HEK293 (cell line): ENCODE data around the gene TMEM19.
A peak's percentile ranks its signal among the peaks of the same experiment; 100 is the strongest.

Source experiments
- CTCF ChIA-PET: fragments of 350-600 bp; formaldehyde crosslinking; extraction: SDS; loops from one replicate; lab custom pipeline; 2021; ENCODE audit warnings: antibody characterized with exemption; lab: Yijun Ruan, JAX
- POLR2A ChIA-PET: fragments of 300-600 bp; formaldehyde crosslinking; extraction: SDS; loops from one replicate; lab custom pipeline; 2020; ENCODE audit warnings: antibody characterized with exemption, inconsistent platforms; lab: Yijun Ruan, JAX
- H3K27ac ChIP-seq: fragments of 200-500 bp; sonication (Bioruptor generic); 2 replicates; pipeline ENCODE4 v1.5.1; 2014; ENCODE audit warnings: low read depth, low read length, control low read depth, inconsistent platforms; ENCODE audit errors: extremely low read depth
- H3K36me3 ChIP-seq, 2 experiments: fragments of 200-500 bp in 1 of 2; sonication (Bioruptor generic) in 1 of 2; 1 replicate in 1 of 2; 2 replicates in 1 of 2; pipeline ENCODE4 v1.5.1; 2014 to 2017; ENCODE audit warnings: inconsistent platforms in 2 of 2, low read length in 2 of 2; ENCODE audit not compliant: control insufficient read depth in 2 of 2, insufficient read depth in 1 of 2
- H3K4me1 ChIP-seq: fragments of 200-500 bp; sonication (Bioruptor generic); 2 replicates; pipeline ENCODE4 v1.5.1; 2014; ENCODE audit warnings: mild to moderate bottlenecking, low read length, inconsistent platforms; ENCODE audit not compliant: control insufficient read depth, insufficient read depth
- H3K4me3 ChIP-seq: 2 replicates; pipeline ENCODE4 v1.5.1; 2011; ENCODE audit warnings: low read depth, mild to moderate bottlenecking, control low read depth, low read length, moderate library complexity
- H3K9me3 ChIP-seq: fragments of 200-500 bp; sonication (Bioruptor generic); 2 replicates; pipeline ENCODE4 v1.5.1; 2014; ENCODE audit warnings: low read depth, low read length, inconsistent platforms; ENCODE audit not compliant: control insufficient read depth, insufficient read depth
- KLF16 ChIP-seq: fragments of 450-650 bp; formaldehyde crosslinking; IDR thresholded peaks from 2 replicates; pipeline ENCODE4 v1.5.1; 2017; ENCODE audit warnings: missing biosample characterization, missing genetic modification characterization
- MEIS1 ChIP-seq: sonication (generic); formaldehyde crosslinking; IDR thresholded peaks from 2 replicates; pipeline ENCODE4 v1.8.1; 2022; ENCODE audit warnings: missing genetic modification reagents, mild to moderate bottlenecking, borderline replicate concordance
- OVOL3 ChIP-seq: fragments of 450-650 bp; formaldehyde crosslinking; IDR thresholded peaks from 2 replicates; pipeline ENCODE4 v1.5.1; 2016; ENCODE audit warnings: missing biosample characterization, missing genetic modification characterization
- PRDM10 ChIP-seq: fragments of 450-650 bp; formaldehyde crosslinking; IDR thresholded peaks from 2 replicates; pipeline ENCODE4 v1.5.1; 2016; ENCODE audit warnings: missing biosample characterization, missing genetic modification characterization
- PRDM2 ChIP-seq: fragments of 450-650 bp; formaldehyde crosslinking; IDR thresholded peaks from 2 replicates; pipeline ENCODE4 v1.5.1; 2016; ENCODE audit warnings: missing biosample characterization, missing genetic modification characterization, borderline replicate concordance
- PRDM6 ChIP-seq: fragments of 450-650 bp; formaldehyde crosslinking; IDR thresholded peaks from 2 replicates; pipeline ENCODE4 v1.5.1; 2017; ENCODE audit warnings: missing biosample characterization, missing genetic modification characterization
- RBAK ChIP-seq: fragments of 450-650 bp; formaldehyde crosslinking; IDR thresholded peaks from 2 replicates; pipeline ENCODE4 v1.5.1; 2016; ENCODE audit warnings: missing biosample characterization, missing genetic modification characterization
- REPIN1 ChIP-seq: fragments of 450-650 bp; formaldehyde crosslinking; IDR thresholded peaks from 2 replicates; pipeline ENCODE4 v1.5.1; 2017; ENCODE audit warnings: missing biosample characterization, missing genetic modification characterization, low read depth
- SCRT1 ChIP-seq: fragments of 450-650 bp; formaldehyde crosslinking; IDR thresholded peaks from 2 replicates; pipeline ENCODE4 v1.5.1; 2016; ENCODE audit warnings: missing biosample characterization, missing genetic modification characterization, borderline replicate concordance
- SCRT2 ChIP-seq: fragments of 450-650 bp; formaldehyde crosslinking; IDR thresholded peaks from 2 replicates; pipeline ENCODE4 v1.5.1; 2016; ENCODE audit warnings: missing biosample characterization, missing genetic modification characterization
- ZNF138 ChIP-seq: fragments of 450-650 bp; formaldehyde crosslinking; IDR thresholded peaks from 2 replicates; pipeline ENCODE4 v1.5.1; 2016; ENCODE audit warnings: missing biosample characterization, missing genetic modification characterization, borderline replicate concordance
- ZNF24 ChIP-seq: fragments of 450-650 bp; formaldehyde crosslinking; IDR thresholded peaks from 2 replicates; pipeline ENCODE4 v1.5.1; 2016; ENCODE audit warnings: missing biosample characterization, missing genetic modification characterization
- ZNF341 ChIP-seq: fragments of 450-650 bp; formaldehyde crosslinking; IDR thresholded peaks from 2 replicates; pipeline ENCODE4; 2016; ENCODE audit warnings: low read depth, missing biosample characterization, missing genetic modification characterization
- ZNF426 ChIP-seq: fragments of 450-650 bp; formaldehyde crosslinking; IDR thresholded peaks from 2 replicates; pipeline ENCODE4 v1.5.1; 2017; ENCODE audit warnings: missing biosample characterization, missing genetic modification characterization, mild to moderate bottlenecking, inconsistent platforms, moderate library complexity
- ZNF501 ChIP-seq: fragments of 450-650 bp; formaldehyde crosslinking; IDR thresholded peaks from 2 replicates; pipeline ENCODE4 v1.5.1; 2016; ENCODE audit warnings: missing biosample characterization, missing genetic modification characterization
- ZNF514 ChIP-seq: fragments of 450-650 bp; formaldehyde crosslinking; IDR thresholded peaks from 2 replicates; pipeline ENCODE4 v1.5.1; 2016; ENCODE audit warnings: missing biosample characterization, missing genetic modification characterization
- ZNF560 ChIP-seq: fragments of 450-650 bp; formaldehyde crosslinking; IDR thresholded peaks from 2 replicates; pipeline ENCODE4 v1.5.1; 2017; ENCODE audit warnings: missing biosample characterization, missing genetic modification characterization, borderline replicate concordance
- ZNF561 ChIP-seq: fragments of 450-650 bp; IDR thresholded peaks from 2 replicates; pipeline ENCODE4 v1.5.1; 2018; ENCODE audit warnings: missing biosample characterization, missing genetic modification characterization, borderline replicate concordance
- ZNF660 ChIP-seq: fragments of 450-650 bp; IDR thresholded peaks from 2 replicates; pipeline ENCODE4 v1.5.1; 2018; ENCODE audit warnings: missing biosample characterization, mild to moderate bottlenecking, missing genetic modification characterization
- ZNF670 ChIP-seq: fragments of 450-650 bp; formaldehyde crosslinking; IDR thresholded peaks from 2 replicates; pipeline ENCODE4 v1.5.1; 2016; ENCODE audit warnings: missing biosample characterization, missing genetic modification characterization, low read depth
- ZNF747 ChIP-seq: fragments of 450-650 bp; formaldehyde crosslinking; IDR thresholded peaks from 2 replicates; pipeline ENCODE4 v1.5.1; 2016; ENCODE audit warnings: missing biosample characterization, missing genetic modification characterization
- ZNF792 ChIP-seq: fragments of 450-650 bp; formaldehyde crosslinking; IDR thresholded peaks from 2 replicates; pipeline ENCODE4 v1.5.1; 2016; ENCODE audit warnings: missing biosample characterization, missing genetic modification characterization
- ZSCAN16 ChIP-seq: fragments of 450-650 bp; formaldehyde crosslinking; IDR thresholded peaks from 2 replicates; pipeline ENCODE4 v1.5.1; 2016; ENCODE audit warnings: missing biosample characterization, missing genetic modification characterization

The TMEM19 gene

GRCh38 chr12:71663561-71664410 is 22.1 kb upstream of the TMEM19 start, which contains the start of the genes THAP2 and ZFC3H1 (continued):
- TF ChIP-seq KLF16 (tag by site-specific recombination) (peak; percentile 86; the same call in 1 of the 2 replicates), PRDM2 (tag by site-specific recombination) (no peak), ZSCAN16 (tag by site-specific recombination) (no peak; the same call in 1 of the 2 replicates), ZNF747 (tag by site-specific recombination) (no peak), ZNF660 (tag by site-specific recombination) (peak; percentile 48), ZNF670 (no peak), ZNF560 (tag by site-specific recombination) (no peak), MEIS1 (CRISPR knock-in tag) (no peak), ZNF138 (tag by site-specific recombination) (no peak), ZNF514 (no peak), ZNF426 (tag by site-specific recombination) (no peak), ZNF561 (peak; percentile 73), RBAK (tag by site-specific recombination) (no peak)

GRCh38 chr12:71664411-71665089 is 21.3 kb upstream of the TMEM19 start:
- Histone ChIP-seq H3K4me3 (peak overlapping the region; percentile 71), H3K9me3 (no peaks in the 10 kb centered on the region), H3K36me3 (peaks cover 7 to 9% of the 10 kb centered on the region in 2 experiments), H3K27ac (peak overlapping the region; percentile 83), H3K4me1 (peaks cover 5% of the 10 kb centered on the region; the same call in 1 of the 2 replicates)
- ChIA-PET POLR2A (interaction anchor here (1.0 to 2.9 kb wide), 10 partner anchors 12 to 91 kb away, joined by 3 to 90 read pairs (median 7); partner anchors contain the start of genes RAB21 and TMEM19), CTCF (interaction anchor here (0.6 to 1.3 kb wide), 6 partner anchors 28 to 600 kb away, joined by 3 to 5 read pairs (median 3); no protein-coding TSS in a partner anchor)
- TF ChIP-seq ZNF24 (0 out of 2 replicates have a peak, but pooled peaks have one; percentile 3), SCRT2 (tag by site-specific recombination) (peak; percentile 95), REPIN1 (tag by site-specific recombination) (no peak), PRDM10 (tag by site-specific recombination) (peak; percentile 53), ZNF341 (0 out of 2 replicates have a peak, but pooled peaks have one; percentile 2), ZNF501 (tag by site-specific recombination) (peak; percentile 55; the same call in 1 of the 2 replicates), SCRT1 (tag by site-specific recombination) (peak; percentile 84; the same call in 1 of the 2 replicates), PRDM6 (tag by site-specific recombination) (0 out of 2 replicates have a peak, but pooled peaks have one; percentile 68), ZNF792 (tag by site-specific recombination) (no peak), OVOL3 (tag by site-specific recombination) (no peak)
